PC-9 (cell line): ENCODE data around the gene ZNF574. TPM values are rescaled to one million over a fixed set of nuclear protein-coding genes. Genes with fewer than 3 reads are reported as not detected.

ENCODE experiments used
- BruUV-seq: library from RNA; stranded (reverse); fragments of 400-500 nt; replicated peaks from 2 replicates; lab custom pipeline; 2021; lab: Mats Ljungman, UMichigan
- CTCF ChIA-PET: fragments of 300-600 bp; sonication (Branson Sonifier 250); formaldehyde crosslinking; loops from one replicate; lab custom pipeline; 2022; ENCODE audit warnings: antibody characterized with exemption; lab: Charles Lee
- POLR2A ChIA-PET: fragments of 300-600 bp; sonication (Branson Sonifier 250); formaldehyde crosslinking; loops from one replicate; lab custom pipeline; 2022; ENCODE audit warnings: antibody characterized with exemption; ENCODE audit not compliant: unreplicated experiment; lab: Charles Lee
- DNase-seq, 2 experiments: peaks; one replicate each; pipeline versions ENCODE4 v3.0.0 to v3.0.0-alpha.2; 2015 to 2022; ENCODE audit warnings: mixed read lengths in 1 of 2
- H2AFZ ChIP-seq: fragments of 200-600 bp; sonication (generic); 2 replicates; pipeline ENCODE4 v1.8.1; 2017; ENCODE audit warnings: antibody characterized with exemption
- H3F3A ChIP-seq: fragments of 200-600 bp; sonication (generic); 2 replicates; pipeline ENCODE4 v1.8.1; 2017; ENCODE audit warnings: antibody characterized with exemption, mild to moderate bottlenecking, low read depth; ENCODE audit not compliant: insufficient read depth
- H3K27ac ChIP-seq: fragments of 200-600 bp; sonication (generic); 2 replicates; pipeline ENCODE4 v1.6.1; 2016; ENCODE audit warnings: mixed run types
- H3K27me3 ChIP-seq: fragments of 200-600 bp; sonication (generic); 2 replicates; pipeline ENCODE4 v1.6.1; 2016; ENCODE audit warnings: low read depth, mixed run types; ENCODE audit not compliant: insufficient read depth
- H3K36me3 ChIP-seq: fragments of 200-600 bp; sonication (generic); 2 replicates; pipeline ENCODE4 v1.6.1; 2016; ENCODE audit warnings: low read depth, mixed run types
- H3K4me1 ChIP-seq: fragments of 200-600 bp; sonication (generic); replicated peaks from 2 replicates; pipeline ENCODE4 v1.6.1; 2016; ENCODE audit warnings: mixed run types; ENCODE audit not compliant: insufficient read depth
- H3K4me2 ChIP-seq: fragments of 200-600 bp; sonication (generic); 2 replicates; pipeline ENCODE4 v1.6.1; 2017; ENCODE audit warnings: mixed run types
- H3K4me3 ChIP-seq: fragments of 200-600 bp; sonication (generic); 2 replicates; pipeline ENCODE4 v1.6.1; 2016; ENCODE audit warnings: mixed run types
- H3K79me2 ChIP-seq: fragments of 200-600 bp; sonication (generic); 2 replicates; pipeline ENCODE4 v1.6.1; 2017; ENCODE audit warnings: low read depth, mixed run types
- H3K9me2 ChIP-seq: fragments of 200-600 bp; sonication (generic); 2 replicates; pipeline ENCODE4 v1.8.1; 2017; ENCODE audit warnings: mild to moderate bottlenecking; ENCODE audit not compliant: insufficient read depth
- H3K9me3 ChIP-seq: fragments of 200-600 bp; sonication (generic); 2 replicates; pipeline ENCODE4 v1.8.1; 2016; ENCODE audit warnings: low read depth; ENCODE audit not compliant: insufficient read depth
- H4K20me1 ChIP-seq: fragments of 200-600 bp; sonication (generic); 2 replicates; pipeline ENCODE4 v1.8.1; 2017; ENCODE audit not compliant: insufficient read depth
- EZH2 ChIP-seq: fragments of 200-600 bp; sonication (generic); IDR thresholded peaks from 2 replicates; pipeline ENCODE4 v1.8.0; 2017; ENCODE audit warnings: antibody characterized with exemption, low read depth
- intact Hi-C: fragments of 100-400 bp; cut with micrococcal nuclease; formaldehyde crosslinking; loops from one replicate; pipeline ENCODE4 v1.10.0; 2022; ENCODE audit not compliant: unreplicated experiment
- total RNA-seq: library from RNA; stranded (reverse); gene quantifications from 2 replicates; pipeline ENCODE4 v1.2.3, GENCODE V29; 2021
- TF ChIP-seq, protein P1 (sequence below): fragments of 200-600 bp; sonication (generic); conservative IDR thresholded peaks from 2 replicates; pipeline ENCODE4 v1.6.1; 2017; ENCODE audit warnings: mixed run types, antibody characterized with exemption, mild to moderate bottlenecking, moderate library complexity

Gene ZNF574
- total RNA-seq, 1 experiment from 2014 or later, result 19.4 TPM

DNA sequence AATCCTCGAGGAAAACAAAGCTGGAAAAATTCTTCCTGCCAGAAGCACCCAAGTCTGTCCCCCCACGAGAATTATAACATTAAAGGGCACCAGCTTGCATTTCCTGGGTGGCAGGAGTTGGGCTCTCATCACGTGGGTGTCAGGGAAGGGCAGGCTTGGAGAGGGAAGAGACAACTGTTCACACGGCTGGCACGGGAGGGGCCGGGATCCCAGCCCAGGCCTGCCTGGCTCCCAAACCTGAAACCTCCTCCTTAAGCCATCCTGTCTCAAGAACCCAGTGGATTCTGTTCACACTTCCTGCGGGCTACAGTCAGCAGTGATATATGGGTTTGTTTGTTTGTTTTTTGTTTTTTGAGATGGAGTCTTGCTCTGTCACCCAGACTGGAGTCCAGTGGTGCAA, 18.1 kb upstream of the ZNF574 start:
- POLR2A ChIA-PET, result interaction anchor here (0.5 to 0.7 kb wide), 2 partner anchors 8 to 323 kb away, joined by 3 to 5 read pairs; no protein-coding TSS in a partner anchor
- DNase-seq, result no peak
- no peak overlapping the region for H3K27ac ChIP-seq
- H3K9me2 ChIP-seq, result no peaks in the 10 kb centered on the region
- BruUV-seq, result no TSS peak
- no peak for TF ChIP-seq EZH2
- peaks cover 14% of the 10 kb centered on the region for H3F3A ChIP-seq
- no peaks in the 10 kb centered on the region for H3K36me3 ChIP-seq
- peaks cover 17% of the 10 kb centered on the region for H3K4me1 ChIP-seq
- no peaks in the 10 kb centered on the region for H3K79me2 ChIP-seq
- H3K4me2 ChIP-seq, result no peak overlapping the region
- H3K9me3 ChIP-seq, result no peaks in the 10 kb centered on the region
- H3K27me3 ChIP-seq, result no peaks in the 10 kb centered on the region
- CTCF ChIA-PET, result no interaction called here
- intact Hi-C loops, result no loop called here
- no peak overlapping the region for H2AFZ ChIP-seq
- no peak overlapping the region for H3K4me3 ChIP-seq
- H4K20me1 ChIP-seq, result no peaks in the 10 kb centered on the region

DNA sequence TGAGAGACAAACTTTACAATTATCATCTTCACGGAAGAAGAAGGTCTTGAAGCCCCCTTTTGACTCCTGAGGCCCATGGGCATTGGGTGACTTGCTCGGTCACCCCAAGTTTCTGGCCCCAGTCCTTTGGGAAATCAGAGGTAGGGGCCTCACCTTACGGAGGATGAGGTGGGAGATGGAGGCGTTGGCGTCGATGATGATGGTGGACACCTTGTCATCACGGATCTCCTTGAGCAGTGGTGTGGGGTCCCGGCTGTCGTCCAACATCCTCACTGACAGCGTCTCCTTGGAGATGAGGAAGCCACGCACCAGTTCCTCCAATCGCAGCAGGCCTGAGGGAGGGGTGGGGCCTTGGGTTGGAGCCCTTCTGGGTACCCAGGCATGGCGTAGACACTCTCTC, 16.8 kb upstream of the ZNF574 start:
- no peak overlapping the region for H2AFZ ChIP-seq
- CTCF ChIA-PET, result interaction anchor here (0.6 to 0.7 kb wide), 2 partner anchors 34 to 107 kb away, joined by 3 to 5 read pairs; no protein-coding TSS in a partner anchor
- no TSS peak for BruUV-seq
- H3K9me2 ChIP-seq, result no peaks in the 10 kb centered on the region
- no peaks in the 10 kb centered on the region for H4K20me1 ChIP-seq
- no peak overlapping the region for H3K27ac ChIP-seq
- no peak overlapping the region for H3K4me3 ChIP-seq
- H3K27me3 ChIP-seq, result no peaks in the 10 kb centered on the region
- 0 out of 2 replicates have a peak, but pooled peaks cover 5% of the 10 kb centered on the region for H3K4me1 ChIP-seq
- no peak for DNase-seq
- 0 out of 2 replicates have a peak, but pooled peaks cover 8% of the 10 kb centered on the region for H3F3A ChIP-seq
- no peaks in the 10 kb centered on the region for H3K79me2 ChIP-seq
- no peak overlapping the region for H3K4me2 ChIP-seq
- intact Hi-C loops, result no loop called here
- TF ChIP-seq, protein P1, sequence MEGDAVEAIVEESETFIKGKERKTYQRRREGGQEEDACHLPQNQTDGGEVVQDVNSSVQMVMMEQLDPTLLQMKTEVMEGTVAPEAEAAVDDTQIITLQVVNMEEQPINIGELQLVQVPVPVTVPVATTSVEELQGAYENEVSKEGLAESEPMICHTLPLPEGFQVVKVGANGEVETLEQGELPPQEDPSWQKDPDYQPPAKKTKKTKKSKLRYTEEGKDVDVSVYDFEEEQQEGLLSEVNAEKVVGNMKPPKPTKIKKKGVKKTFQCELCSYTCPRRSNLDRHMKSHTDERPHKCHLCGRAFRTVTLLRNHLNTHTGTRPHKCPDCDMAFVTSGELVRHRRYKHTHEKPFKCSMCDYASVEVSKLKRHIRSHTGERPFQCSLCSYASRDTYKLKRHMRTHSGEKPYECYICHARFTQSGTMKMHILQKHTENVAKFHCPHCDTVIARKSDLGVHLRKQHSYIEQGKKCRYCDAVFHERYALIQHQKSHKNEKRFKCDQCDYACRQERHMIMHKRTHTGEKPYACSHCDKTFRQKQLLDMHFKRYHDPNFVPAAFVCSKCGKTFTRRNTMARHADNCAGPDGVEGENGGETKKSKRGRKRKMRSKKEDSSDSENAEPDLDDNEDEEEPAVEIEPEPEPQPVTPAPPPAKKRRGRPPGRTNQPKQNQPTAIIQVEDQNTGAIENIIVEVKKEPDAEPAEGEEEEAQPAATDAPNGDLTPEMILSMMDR, result no peak
- no peak for TF ChIP-seq EZH2
- POLR2A ChIA-PET, result no interaction called here
- no peaks in the 10 kb centered on the region for H3K36me3 ChIP-seq
- no peaks in the 10 kb centered on the region for H3K9me3 ChIP-seq

DNA sequence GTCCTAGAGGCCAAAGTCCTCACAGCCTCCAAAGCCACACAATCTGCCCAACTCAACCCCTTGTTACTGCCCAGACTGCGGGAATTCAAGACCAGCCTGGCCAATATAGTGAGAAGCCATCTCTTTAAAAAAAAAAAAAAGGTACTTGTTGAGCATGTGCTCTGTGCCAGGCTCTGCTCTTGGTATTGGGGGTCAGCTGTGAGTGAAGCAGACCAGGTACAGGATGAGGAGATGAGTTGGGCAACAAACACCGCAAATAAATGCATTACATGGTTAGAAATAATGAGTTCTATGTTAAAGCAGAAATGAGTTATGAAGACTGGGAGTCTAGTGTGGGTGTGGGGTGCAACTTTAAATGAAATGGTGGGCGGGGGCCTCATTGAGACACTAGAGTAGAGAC, 15.8 kb upstream of the ZNF574 start:
- Histone ChIP-seq H3K27ac (no peak overlapping the region), H3K4me2 (no peak overlapping the region), H3K9me2 (no peaks in the 10 kb centered on the region), H3K27me3 (no peaks in the 10 kb centered on the region), H3F3A (0 out of 2 replicates have a peak, but pooled peaks cover 8% of the 10 kb centered on the region), H3K79me2 (no peaks in the 10 kb centered on the region), H3K4me1 (0 out of 2 replicates have a peak, but pooled peaks cover 5% of the 10 kb centered on the region), H2AFZ (no peak overlapping the region), H3K4me3 (no peak overlapping the region), H4K20me1 (no peaks in the 10 kb centered on the region), H3K9me3 (no peaks in the 10 kb centered on the region), H3K36me3 (no peaks in the 10 kb centered on the region)
- POLR2A ChIA-PET, result no interaction called here
- TF ChIP-seq, protein P1, result no peak
- no peak for TF ChIP-seq EZH2
- no peak for DNase-seq
- BruUV-seq, result no TSS peak
- CTCF ChIA-PET, result no interaction called here
- intact Hi-C loops, result no loop called here

DNA sequence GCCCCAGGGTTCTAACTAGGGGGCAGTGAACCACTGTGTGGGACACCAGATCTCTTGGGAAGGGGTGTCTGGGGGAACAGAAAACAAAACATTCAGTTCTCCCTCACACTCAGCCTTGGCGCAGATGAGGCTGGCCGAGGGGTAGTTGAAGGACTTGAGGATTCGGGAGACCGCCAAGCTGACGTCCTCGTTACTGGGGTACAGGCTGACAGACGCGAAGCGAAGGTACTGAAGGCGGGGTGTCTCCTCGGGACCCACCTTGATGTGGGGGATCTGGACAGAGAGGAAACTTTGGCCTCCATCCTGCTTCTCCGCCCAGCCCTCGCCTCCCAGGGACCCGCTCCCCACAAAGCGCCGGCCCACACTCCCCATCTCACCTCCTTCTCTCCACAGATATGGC, 13.6 kb upstream of the ZNF574 start:
- Histone ChIP-seq H3K4me1 (0 out of 2 replicates have a peak, but pooled peaks cover 5% of the 10 kb centered on the region), H3K9me3 (no peaks in the 10 kb centered on the region), H3K4me3 (no peak overlapping the region), H4K20me1 (no peaks in the 10 kb centered on the region), H3F3A (0 out of 2 replicates have a peak, but pooled peaks cover 5% of the 10 kb centered on the region), H2AFZ (no peak overlapping the region), H3K79me2 (no peaks in the 10 kb centered on the region), H3K27me3 (peaks cover 13% of the 10 kb centered on the region), H3K4me2 (no peak overlapping the region), H3K36me3 (no peaks in the 10 kb centered on the region), H3K9me2 (no peaks in the 10 kb centered on the region), H3K27ac (no peak overlapping the region)
- ChIA-PET CTCF (no interaction called here), POLR2A (no interaction called here)
- no peak for DNase-seq
- BruUV-seq, result no TSS peak
- TF ChIP-seq, protein P1, result no peak
- TF ChIP-seq EZH2, result no peak
- intact Hi-C loops, result no loop called here
